Activated T-cell treated with anti-CD3 and anti-CD28 coated beads, Interleukin-2, amount 50 U/mL, for 24 hours (primary cell): Measurements from ENCODE around the gene CIBAR2.
A peak's percentile ranks its signal among the peaks of the same experiment; 100 is the strongest.

ENCODE experiments used
- DNase-seq: peaks from one replicate; pipeline ENCODE4 v3.0.0-alpha.2; 2020
- H3K27ac Mint-ChIP-seq: 2 replicates; pipeline ENCODE4 v1.8.0; 2020; ENCODE audit warnings: mild to moderate bottlenecking, mixed read lengths
- H3K27me3 Mint-ChIP-seq: 2 replicates; pipeline ENCODE4 v1.8.0; 2020; ENCODE audit warnings: mixed read lengths
- H3K36me3 Mint-ChIP-seq: 2 replicates; pipeline ENCODE4 v1.8.0; 2020; ENCODE audit warnings: low read depth, mixed read lengths
- H3K4me1 Mint-ChIP-seq: 2 replicates; pipeline ENCODE4 v1.8.0; 2020; ENCODE audit warnings: low read depth, mixed read lengths
- H3K4me3 Mint-ChIP-seq: 2 replicates; pipeline ENCODE4 v1.8.0; 2020; ENCODE audit warnings: mild to moderate bottlenecking, moderate library complexity, mixed read lengths
- H3K9me3 Mint-ChIP-seq: 2 replicates; pipeline ENCODE4 v1.8.0; 2020; ENCODE audit warnings: mixed read lengths

Gene CIBAR2

DNA sequence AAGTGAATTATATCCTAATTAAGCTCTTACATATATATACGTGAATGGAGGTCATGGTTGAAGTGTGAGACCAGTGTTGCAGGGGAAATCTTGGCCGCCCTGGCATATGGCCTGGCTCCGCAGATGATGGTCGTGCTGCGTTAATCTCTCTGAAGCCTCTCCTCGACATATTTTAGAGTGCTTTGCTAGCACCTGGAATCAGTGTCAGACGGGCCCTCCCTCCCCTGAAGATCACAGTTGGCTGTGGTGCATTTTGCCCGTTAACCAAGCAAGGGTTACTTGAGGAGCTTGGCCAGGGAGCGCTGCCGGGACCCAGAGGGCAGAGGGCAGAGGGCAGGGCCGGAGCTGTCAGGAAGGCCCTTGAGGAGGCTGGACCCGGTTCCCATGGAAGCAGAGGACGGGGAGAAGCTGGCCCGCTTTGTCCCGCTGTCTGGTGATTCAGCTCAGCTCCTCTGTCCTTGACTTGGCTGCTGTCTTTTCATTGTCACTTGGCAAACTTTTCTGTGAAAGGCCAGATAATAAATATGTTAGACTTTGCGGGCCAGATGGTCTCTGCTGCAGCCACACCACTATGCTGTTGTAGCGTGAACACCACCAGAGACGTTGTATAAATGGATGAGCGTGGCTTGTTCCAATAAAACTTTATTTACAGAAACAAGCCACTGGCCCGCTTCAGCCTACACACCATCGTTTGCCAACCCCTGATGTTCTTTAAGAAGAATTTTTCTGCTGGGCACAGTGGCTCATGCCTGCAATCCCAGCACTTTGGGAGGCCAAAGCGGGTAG lies 32.3 kb downstream of the CIBAR2 start:
- Mint-ChIP-seq H3K4me3 (no peak overlapping the region), H3K4me1 (peaks cover 12% of the 10 kb centered on the region), H3K27ac (no peak overlapping the region), H3K27me3 (no peaks in the 10 kb centered on the region), H3K9me3 (no peaks in the 10 kb centered on the region), H3K36me3 (peaks cover 49% of the 10 kb centered on the region)
- no peak for DNase-seq

- no peak overlapping the region for H3K4me3 Mint-ChIP-seq
- H3K36me3 Mint-ChIP-seq = peaks cover 56% of the 10 kb centered on the region
- H3K9me3 Mint-ChIP-seq = no peaks in the 10 kb centered on the region
- H3K27ac Mint-ChIP-seq = no peak overlapping the region
- H3K4me1 Mint-ChIP-seq = peaks cover 12% of the 10 kb centered on the region
- H3K27me3 Mint-ChIP-seq = no peaks in the 10 kb centered on the region
- DNase-seq = no peak
These were observed 33.3 kb downstream of the CIBAR2 start for GRCh38 chr16:85078952-85079351.

- Mint-ChIP-seq H3K4me1 (peaks cover 8% of the 10 kb centered on the region), H3K27me3 (no peaks in the 10 kb centered on the region), H3K27ac (no peak overlapping the region)
These were observed 34.0 kb downstream of the CIBAR2 start for GRCh38 chr16:85078226-85078625.

GRCh38 chr16:85077576-85078125 lies 34.6 kb downstream of the CIBAR2 start:
- Mint-ChIP-seq H3K9me3 (no peaks in the 10 kb centered on the region), H3K36me3 (peaks cover 66% of the 10 kb centered on the region), H3K4me1 (peaks cover 3% of the 10 kb centered on the region), H3K27ac (peak overlapping the region; percentile 31), H3K27me3 (no peaks in the 10 kb centered on the region), H3K4me3 (no peak overlapping the region)
- no peak for DNase-seq

More at GRCh38 chr16:85078226-85078625, 34.0 kb downstream of the CIBAR2 start:
- H3K4me3 Mint-ChIP-seq = no peak overlapping the region
- H3K36me3 Mint-ChIP-seq = peaks cover 61% of the 10 kb centered on the region
- no peaks in the 10 kb centered on the region for H3K9me3 Mint-ChIP-seq
- DNase-seq = no peak

DNA sequence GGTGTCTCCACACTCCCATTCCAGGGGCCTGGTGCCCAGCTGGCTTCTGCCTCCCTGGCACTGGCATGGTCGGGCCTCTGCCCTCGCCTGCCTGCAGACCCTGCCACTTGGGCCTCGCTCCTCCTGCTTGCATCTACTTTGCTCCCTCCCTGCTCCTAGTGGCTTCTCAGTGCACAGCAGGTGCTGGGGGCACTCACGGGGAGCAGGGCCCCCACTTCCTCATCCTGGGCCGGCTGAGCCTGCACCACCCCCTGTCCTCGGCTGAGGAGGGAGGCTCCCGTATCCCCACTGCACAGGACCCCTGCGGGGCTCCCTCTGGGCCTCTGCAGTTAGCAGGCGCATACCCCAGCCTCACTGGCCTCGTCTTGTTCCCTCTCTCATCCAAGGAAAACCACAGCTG lies 35.2 kb downstream of the CIBAR2 start:
- Mint-ChIP-seq H3K4me1 (no peaks in the 10 kb centered on the region), H3K36me3 (peaks cover 65% of the 10 kb centered on the region), H3K4me3 (no peak overlapping the region), H3K9me3 (no peaks in the 10 kb centered on the region), H3K27me3 (no peaks in the 10 kb centered on the region), H3K27ac (no peak overlapping the region)
- no peak for DNase-seq

DNA sequence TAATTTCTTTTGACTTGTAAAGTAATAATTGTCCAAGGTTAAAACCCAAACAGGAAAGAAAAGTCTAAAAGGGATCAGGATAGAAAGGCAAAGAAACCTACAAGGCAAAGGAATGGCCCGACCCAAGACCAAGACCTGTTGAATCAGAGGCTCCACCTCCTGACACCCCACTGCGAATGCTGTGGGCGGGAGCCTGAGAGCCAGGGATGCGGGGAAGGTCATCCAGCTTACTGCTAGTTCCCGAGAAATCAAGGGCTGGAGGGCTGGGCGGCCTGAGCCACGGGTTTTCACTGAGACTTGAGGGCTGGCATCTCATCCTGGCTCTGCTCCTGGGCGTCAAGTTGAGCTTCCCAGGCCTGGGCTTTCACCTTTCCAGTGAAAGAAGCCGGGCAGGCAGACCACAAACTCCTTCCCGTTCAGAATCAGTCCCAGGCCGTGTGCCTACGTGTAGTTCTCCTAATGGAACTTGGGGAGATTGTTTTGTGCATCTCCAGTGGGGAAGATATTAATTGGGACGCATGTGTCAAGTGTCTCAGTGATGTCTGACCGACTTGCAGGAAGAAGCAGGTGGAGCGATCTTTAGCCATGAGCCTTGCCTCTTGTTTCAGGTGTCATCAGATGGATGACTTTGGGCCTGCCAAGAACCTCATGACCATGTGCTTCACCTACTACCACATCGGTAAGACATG lies 36.9 kb downstream of the CIBAR2 start:
- no peak for DNase-seq
- Mint-ChIP-seq H3K4me1 (no peaks in the 10 kb centered on the region), H3K9me3 (no peaks in the 10 kb centered on the region), H3K27ac (no peak overlapping the region), H3K27me3 (no peaks in the 10 kb centered on the region), H3K4me3 (no peak overlapping the region), H3K36me3 (peaks cover 74% of the 10 kb centered on the region)

DNA sequence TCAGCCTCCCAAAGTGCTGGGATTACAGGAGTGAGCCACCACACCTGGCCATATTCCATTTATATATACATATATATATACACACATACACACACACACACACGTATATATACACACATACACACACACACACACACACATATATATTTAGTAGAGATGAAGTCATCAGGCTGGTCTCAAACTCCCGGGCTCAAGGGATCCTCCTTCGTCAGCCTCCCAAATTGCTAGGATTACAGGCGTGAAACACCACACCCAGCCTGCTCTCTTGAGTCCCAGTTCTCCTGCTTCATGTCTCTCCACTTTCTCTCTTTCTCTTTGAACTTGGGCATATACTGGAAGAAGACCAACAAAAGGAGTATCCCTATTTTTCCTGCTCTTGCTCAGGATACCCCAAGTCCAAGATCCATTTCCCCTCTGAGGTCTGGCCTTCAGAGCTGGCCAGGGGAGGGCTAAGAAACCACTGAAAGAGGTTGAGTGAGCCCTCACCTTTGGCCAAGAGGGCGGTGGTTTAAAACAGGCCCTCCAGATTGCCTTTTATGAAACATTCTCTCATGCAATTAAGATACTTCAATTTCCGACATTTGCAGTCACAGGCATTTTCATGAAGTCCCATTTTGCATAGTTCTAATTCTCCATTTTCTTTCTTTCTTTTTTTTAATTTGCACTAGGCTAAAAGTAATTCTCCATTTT lies 37.9 kb downstream of the CIBAR2 start:
- no peak overlapping the region for H3K4me3 Mint-ChIP-seq
- H3K27ac Mint-ChIP-seq = no peak overlapping the region
- no peaks in the 10 kb centered on the region for H3K9me3 Mint-ChIP-seq
- peaks cover 75% of the 10 kb centered on the region for H3K36me3 Mint-ChIP-seq
- H3K27me3 Mint-ChIP-seq = no peaks in the 10 kb centered on the region
- no peak for DNase-seq
- no peaks in the 10 kb centered on the region for H3K4me1 Mint-ChIP-seq

GRCh38 chr16:85072947-85073346 lies 39.3 kb downstream of the CIBAR2 start:
- H3K9me3 Mint-ChIP-seq = no peaks in the 10 kb centered on the region
- H3K36me3 Mint-ChIP-seq = peaks cover 73% of the 10 kb centered on the region
- no peak for DNase-seq
- H3K27ac Mint-ChIP-seq = no peak overlapping the region
- H3K4me1 Mint-ChIP-seq = no peaks in the 10 kb centered on the region
- no peaks in the 10 kb centered on the region for H3K27me3 Mint-ChIP-seq
- H3K4me3 Mint-ChIP-seq = no peak overlapping the region

- no peaks in the 10 kb centered on the region for H3K9me3 Mint-ChIP-seq
- no peak overlapping the region for H3K27ac Mint-ChIP-seq
These were observed 40.0 kb downstream of the CIBAR2 start for GRCh38 chr16:85072076-85072860.

GRCh38 chr16:85069171-85069570 lies 43.1 kb downstream of the CIBAR2 start:
- no peak overlapping the region for H3K27ac Mint-ChIP-seq
- no peak overlapping the region for H3K4me3 Mint-ChIP-seq
- no peaks in the 10 kb centered on the region for H3K9me3 Mint-ChIP-seq
- no peaks in the 10 kb centered on the region for H3K27me3 Mint-ChIP-seq
- DNase-seq = no peak
- no peaks in the 10 kb centered on the region for H3K4me1 Mint-ChIP-seq
- peaks cover 59% of the 10 kb centered on the region for H3K36me3 Mint-ChIP-seq

More at GRCh38 chr16:85072076-85072860, 40.0 kb downstream of the CIBAR2 start:
- Mint-ChIP-seq H3K4me1 (no peaks in the 10 kb centered on the region), H3K27me3 (no peaks in the 10 kb centered on the region), H3K36me3 (peaks cover 75% of the 10 kb centered on the region), H3K4me3 (no peak overlapping the region)
- DNase-seq = no peak

GRCh38 chr16:85068746-85069145 lies 43.5 kb downstream of the CIBAR2 start:
- H3K4me3 Mint-ChIP-seq = no peak overlapping the region
- no peaks in the 10 kb centered on the region for H3K27me3 Mint-ChIP-seq

GRCh38 chr16:85067426-85067825 lies 44.8 kb downstream of the CIBAR2 start:
- peaks cover 3% of the 10 kb centered on the region for H3K4me1 Mint-ChIP-seq
- no peaks in the 10 kb centered on the region for H3K9me3 Mint-ChIP-seq
- H3K27me3 Mint-ChIP-seq = no peaks in the 10 kb centered on the region
- H3K4me3 Mint-ChIP-seq = no peak overlapping the region
- H3K36me3 Mint-ChIP-seq = peaks cover 47% of the 10 kb centered on the region
- no peak for DNase-seq
- no peak overlapping the region for H3K27ac Mint-ChIP-seq

More at GRCh38 chr16:85068746-85069145, 43.5 kb downstream of the CIBAR2 start:
- Mint-ChIP-seq H3K27ac (no peak overlapping the region), H3K9me3 (no peaks in the 10 kb centered on the region), H3K4me1 (no peaks in the 10 kb centered on the region), H3K36me3 (peaks cover 58% of the 10 kb centered on the region)
- DNase-seq = no peak

DNA sequence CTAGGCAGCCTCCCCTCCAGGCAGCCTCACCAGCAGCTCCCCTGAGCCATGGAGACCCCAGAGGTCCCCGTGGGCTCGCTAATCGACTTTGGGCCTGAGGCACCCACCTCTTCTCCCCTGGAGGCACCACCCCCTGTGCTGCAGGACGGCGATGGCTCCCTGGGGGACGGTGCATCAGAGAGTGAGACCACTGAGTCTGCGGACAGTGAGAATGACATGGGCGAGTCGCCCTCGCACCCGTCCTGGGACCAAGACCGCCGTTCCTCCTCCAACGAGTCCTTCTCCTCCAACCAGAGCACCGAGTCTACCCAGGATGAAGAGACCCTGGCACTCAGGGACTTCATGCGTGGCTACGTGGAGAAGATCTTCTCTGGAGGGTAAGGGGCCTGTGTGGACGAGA lies 45.2 kb downstream of the CIBAR2 start:
- peaks cover 45% of the 10 kb centered on the region for H3K36me3 Mint-ChIP-seq
- H3K27me3 Mint-ChIP-seq = no peaks in the 10 kb centered on the region
- no peak for DNase-seq
- H3K4me1 Mint-ChIP-seq = peaks cover 5% of the 10 kb centered on the region
- H3K9me3 Mint-ChIP-seq = no peaks in the 10 kb centered on the region
- no peak overlapping the region for H3K27ac Mint-ChIP-seq
- no peak overlapping the region for H3K4me3 Mint-ChIP-seq

DNA sequence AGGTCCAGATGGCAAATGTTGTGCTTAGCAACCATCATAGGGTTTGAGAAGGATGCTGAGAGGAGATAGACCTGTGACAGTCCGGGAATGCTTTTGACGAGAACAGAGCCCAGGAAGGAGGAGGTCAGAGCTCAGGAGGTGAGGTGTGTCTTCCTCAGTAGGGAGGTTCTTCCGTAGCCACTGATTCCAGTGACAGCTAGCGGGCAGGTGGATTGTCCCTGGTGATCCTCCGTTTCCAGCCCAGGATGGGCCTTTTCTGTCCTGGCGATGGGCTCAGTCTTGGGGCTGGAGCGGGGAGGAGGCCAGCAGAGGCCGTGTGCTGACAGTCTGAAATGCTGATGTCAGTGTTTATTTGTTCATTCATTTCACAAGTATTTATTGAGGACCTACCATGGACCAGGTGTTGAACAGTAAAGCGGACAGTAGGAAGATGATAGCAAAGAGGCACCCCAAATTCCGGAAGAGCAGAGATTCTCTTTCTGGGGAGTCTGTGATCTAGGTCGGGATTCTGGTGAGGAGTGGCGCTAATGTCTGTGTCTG lies 45.9 kb downstream of the CIBAR2 start:
- H3K27me3 Mint-ChIP-seq = no peaks in the 10 kb centered on the region
- peaks cover 39% of the 10 kb centered on the region for H3K36me3 Mint-ChIP-seq
- no peaks in the 10 kb centered on the region for H3K9me3 Mint-ChIP-seq
- no peak for DNase-seq
- no peak overlapping the region for H3K4me3 Mint-ChIP-seq
- peaks cover 9% of the 10 kb centered on the region for H3K4me1 Mint-ChIP-seq
- no peak overlapping the region for H3K27ac Mint-ChIP-seq
